IMR-90 (cell line): Measurements from ENCODE around the gene PLCH2. TPM values are rescaled to one million over a fixed set of nuclear protein-coding genes. Genes with fewer than 3 reads are reported as not detected.

ENCODE experiments used
- ATAC-seq: fragments of 200-7000 bp; cut with Tn5 transposase; 2 replicates; pipeline ENCODE4 v1.9.1; 2020; ENCODE audit warnings: low read depth, mild to moderate bottlenecking, moderate library complexity
- BruUV-seq: library from RNA; stranded (reverse); fragments of 400-500 nt; replicated peaks from 2 replicates; lab custom pipeline; 2021; lab: Mats Ljungman, UMichigan
- CTCF ChIA-PET: fragments of 300-600 bp; formaldehyde crosslinking; extraction: SDS; loops from one replicate; lab custom pipeline; 2021; ENCODE audit warnings: antibody characterized with exemption; lab: Yijun Ruan, JAX
- POLR2A ChIA-PET: fragments of 300-600 bp; sonication (Branson Sonifier 250); formaldehyde crosslinking; loops from one replicate; lab custom pipeline; 2022; ENCODE audit warnings: antibody characterized with exemption; ENCODE audit not compliant: unreplicated experiment; lab: Charles Lee
- DNase-seq: peaks from one replicate; pipeline ENCODE4 v3.0.0; 2013
- H2AFZ ChIP-seq: replicated peaks from 2 replicates; pipeline ENCODE3; 2013; ENCODE audit warnings: low read length, mild to moderate bottlenecking; ENCODE audit not compliant: poor library complexity
- H2AK5ac ChIP-seq: 2 replicates; pipeline ENCODE4 v1.6.1; 2013; ENCODE audit warnings: low read depth, low read length, inconsistent platforms
- H2AK9ac ChIP-seq: replicated peaks from 2 replicates; pipeline ENCODE3; 2013; ENCODE audit warnings: mild to moderate bottlenecking, low read depth, low read length, moderate library complexity; ENCODE audit not compliant: poor library complexity
- H2BK120ac ChIP-seq: 2 replicates; pipeline ENCODE4 v1.6.1; 2013; ENCODE audit warnings: low read depth, low read length, inconsistent platforms
- H2BK15ac ChIP-seq: 3 replicates; pipeline ENCODE4 v1.6.1; 2013; ENCODE audit warnings: low read depth, low read length, inconsistent platforms
- H2BK20ac ChIP-seq: 2 replicates; pipeline ENCODE4 v1.6.1; 2013; ENCODE audit warnings: low read depth, mild to moderate bottlenecking, inconsistent platforms, low read length, moderate library complexity
- H2BK5ac ChIP-seq: 2 replicates; pipeline ENCODE4 v1.6.1; 2013; ENCODE audit warnings: mild to moderate bottlenecking, low read depth, low read length, inconsistent platforms; ENCODE audit not compliant: poor library complexity, severe bottlenecking
- H3K14ac ChIP-seq: replicated peaks from 2 replicates; pipeline ENCODE4 v1.6.1; 2013; ENCODE audit warnings: low read depth, low read length, inconsistent platforms
- H3K18ac ChIP-seq: 2 replicates; pipeline ENCODE4 v1.6.1; 2013; ENCODE audit warnings: low read depth, low read length, control low read depth
- H3K23ac ChIP-seq: 2 replicates; pipeline ENCODE4 v1.6.1; 2013; ENCODE audit warnings: low read depth, low read length, inconsistent platforms
- H3K27ac ChIP-seq: 2 replicates; pipeline ENCODE4 v1.5.1; 2013; ENCODE audit warnings: mild to moderate bottlenecking, control low read depth, low read length; ENCODE audit not compliant: insufficient read depth
- H3K27me3 ChIP-seq: 2 replicates; pipeline ENCODE4 v1.6.1; 2013; ENCODE audit warnings: low read length; ENCODE audit not compliant: control insufficient read depth, insufficient read depth
- H3K36me3 ChIP-seq: 2 replicates; pipeline ENCODE4 v1.6.1; 2013; ENCODE audit warnings: low read length, mixed read lengths; ENCODE audit not compliant: control insufficient read depth, insufficient read depth
- H3K4ac ChIP-seq: 2 replicates; pipeline ENCODE4 v1.6.1; 2013; ENCODE audit warnings: low read depth, low read length, inconsistent platforms
- H3K4me1 ChIP-seq: 2 replicates; pipeline ENCODE4 v1.6.1; 2013; ENCODE audit warnings: low read length, mixed read lengths; ENCODE audit not compliant: control insufficient read depth, insufficient read depth
- H3K4me2 ChIP-seq: 2 replicates; pipeline ENCODE4 v1.6.1; 2013; ENCODE audit warnings: low read depth, mild to moderate bottlenecking, control low read depth, low read length, moderate library complexity
- H3K4me3 ChIP-seq: 2 replicates; pipeline ENCODE4 v1.5.1; 2013; ENCODE audit warnings: low read depth, mild to moderate bottlenecking, control low read depth, low read length, moderate library complexity; ENCODE audit not compliant: insufficient read depth
- H3K56ac ChIP-seq: 2 replicates; pipeline ENCODE4 v1.6.1; 2013; ENCODE audit warnings: low read length, inconsistent platforms; ENCODE audit not compliant: insufficient read depth; ENCODE audit errors: extremely low read depth
- H3K79me1 ChIP-seq, 2 experiments: 2 replicates each; pipeline ENCODE4 v1.6.1; 2013; ENCODE audit warnings: low read length in 2 of 2, inconsistent platforms in 1 of 2, low read depth in 1 of 2
- H3K9ac ChIP-seq: 2 replicates; pipeline ENCODE4 v1.6.1; 2013; ENCODE audit warnings: low read depth, low read length, control low read depth
- H3K9me1 ChIP-seq: 2 replicates; pipeline ENCODE4 v1.6.1; 2013; ENCODE audit warnings: low read length, inconsistent platforms; ENCODE audit not compliant: insufficient read depth
- H3K9me3 ChIP-seq: 2 replicates; pipeline ENCODE4 v1.6.1; 2013; ENCODE audit warnings: low read length; ENCODE audit not compliant: control insufficient read depth, insufficient read depth
- H4K20me1 ChIP-seq: 2 replicates; pipeline ENCODE4 v1.6.1; 2013; ENCODE audit warnings: low read length, inconsistent platforms; ENCODE audit not compliant: insufficient read depth
- H4K5ac ChIP-seq: 2 replicates; pipeline ENCODE4 v1.6.1; 2013; ENCODE audit warnings: mild to moderate bottlenecking, low read depth, low read length, control low read depth
- H4K8ac ChIP-seq, 2 experiments: 2 replicates each; pipeline ENCODE4 v1.6.1; 2013; ENCODE audit warnings: low read depth in 2 of 2, low read length in 2 of 2, control low read depth in 1 of 2, inconsistent platforms in 1 of 2
- H4K91ac ChIP-seq: 2 replicates; pipeline ENCODE4 v1.6.1; 2013; ENCODE audit warnings: low read depth, low read length, inconsistent platforms; ENCODE audit not compliant: insufficient read depth
- BHLHE40 ChIP-seq: fragments of 150-350 bp; IDR thresholded peaks from 2 replicates; pipeline ENCODE4 v1.6.1; 2016; ENCODE audit warnings: mild to moderate bottlenecking, low read depth, low read length
- MXI1 ChIP-seq: IDR thresholded peaks from 2 replicates; pipeline ENCODE4 v1.6.1; 2012; ENCODE audit warnings: low read depth, mild to moderate bottlenecking, low read length, moderate library complexity, borderline replicate concordance
- RCOR1 ChIP-seq: IDR thresholded peaks from 2 replicates; pipeline ENCODE4 v1.6.1; 2012; ENCODE audit warnings: mild to moderate bottlenecking, low read length, improper control_type of control experiment; ENCODE audit not compliant: insufficient replicate concordance
- whole genome bisulfite sequencing, 2 experiments: methylation state at CpG; one replicate each; pipeline versions ENCODE4 v1.1.5 to v1.1.7; 2013; ENCODE audit warnings: missing lambda C conversion rate in 2 of 2; ENCODE audit not compliant: insufficient read length in 1 of 2; ENCODE audit errors: extremely low coverage in 2 of 2; 5-methylcytosine and 5-hydroxymethylcytosine counted together
- dilution Hi-C: fragments of 300-500 bp; cut with HindIII; formaldehyde crosslinking; loops from one replicate; pipeline ENCODE4 v1.14.3; 2018; ENCODE audit warnings: low sequenced_read_pairs; ENCODE audit not compliant: unreplicated experiment
- in situ Hi-C: fragments of 300-500 bp; cut with MboI; formaldehyde crosslinking; loops from 3 replicates; pipeline ENCODE4 v1.14.3; 2019; ENCODE audit warnings: low sequenced_read_pairs, inconsistent platforms, mixed read lengths
- intact Hi-C: fragments of 100-400 bp; cut with micrococcal nuclease; formaldehyde crosslinking; loops from 2 replicates; pipeline ENCODE4 v1.10.0; 2022
- polyA plus RNA-seq, 3 experiments: library from polyadenylated mRNA; depleted of rRNA; stranded (reverse); fragments of >200 nt; gene quantifications; 2 replicates each; pipeline ENCODE4 v1.2.3, GENCODE V29; 2012; ENCODE audit warnings: low replicate concordance in 1 of 3
- total RNA-seq: library from RNA; depleted of rRNA; stranded (reverse); fragments of >200 nt; gene quantifications from 2 replicates; pipeline ENCODE4 v1.2.3, GENCODE V29; 2012

Gene PLCH2
- total and polyA plus RNA-seq, 2 of the 4 experiments (the other 2 are of a cell fraction): 0.18 to 1.9 TPM

GRCh38 chr1:2518528-2518927, 42.4 kb downstream of the PLCH2 start:
- POLR2A ChIA-PET: no interaction called here
- CTCF ChIA-PET: no interaction called here
- H2BK5ac ChIP-seq: no peak overlapping the region
- peaks cover 71% of the 10 kb centered on the region for H3K36me3 ChIP-seq
- no peak overlapping the region for H2AFZ ChIP-seq
- no peak overlapping the region for H2BK120ac ChIP-seq
- H3K4ac ChIP-seq: no peak overlapping the region
- no peak overlapping the region for H4K5ac ChIP-seq
- BruUV-seq: no TSS peak
- intact Hi-C loops (no loop called here), in situ Hi-C loops (no loop called here), dilution Hi-C loops (no loop called here)
- H3K18ac ChIP-seq: no peak overlapping the region
- H3K14ac ChIP-seq: no peak overlapping the region
- no peaks in the 10 kb centered on the region for H3K9me3 ChIP-seq
- no peak overlapping the region for H2BK20ac ChIP-seq
- no peak overlapping the region for H3K27ac ChIP-seq
- H3K9me1 ChIP-seq: peaks cover 7% of the 10 kb centered on the region
- WGBS, 2 experiments: 100% methylated on average over 13 of the region's 26 CpGs; no CpG with 5 or more reads in 1 of the 2 experiments
- H4K20me1 ChIP-seq: peaks cover 24% of the 10 kb centered on the region
- no peak overlapping the region for H4K91ac ChIP-seq
- no peak overlapping the region for H2BK15ac ChIP-seq
- H4K8ac ChIP-seq: no peak overlapping the region
- no peak overlapping the region for H3K9ac ChIP-seq
- no peak overlapping the region for H3K4me3 ChIP-seq
- no peak overlapping the region for H3K23ac ChIP-seq
- no peak overlapping the region for H2AK9ac ChIP-seq
- DNase-seq: no peak
- H2AK5ac ChIP-seq: no peak overlapping the region
- no peak for ATAC-seq
- peaks cover 7 to 29% of the 10 kb centered on the region in 2 experiments for H3K79me1 ChIP-seq
- peaks cover 4% of the 10 kb centered on the region for H3K4me1 ChIP-seq
- H3K56ac ChIP-seq: no peak overlapping the region
- H3K4me2 ChIP-seq: no peak overlapping the region
- TF ChIP-seq MXI1 (no peak), RCOR1 (no peak), BHLHE40 (no peak)
- H3K27me3 ChIP-seq: no peaks in the 10 kb centered on the region
